ENCODE results near the gene MRAP2. TPM values are rescaled to one million over a fixed set of nuclear protein-coding genes. Genes with fewer than 3 reads are reported as not detected.

Gene MRAP2
- total RNA-seq, 1 experiment from 2014 or later: 0.07 TPM

DNA sequence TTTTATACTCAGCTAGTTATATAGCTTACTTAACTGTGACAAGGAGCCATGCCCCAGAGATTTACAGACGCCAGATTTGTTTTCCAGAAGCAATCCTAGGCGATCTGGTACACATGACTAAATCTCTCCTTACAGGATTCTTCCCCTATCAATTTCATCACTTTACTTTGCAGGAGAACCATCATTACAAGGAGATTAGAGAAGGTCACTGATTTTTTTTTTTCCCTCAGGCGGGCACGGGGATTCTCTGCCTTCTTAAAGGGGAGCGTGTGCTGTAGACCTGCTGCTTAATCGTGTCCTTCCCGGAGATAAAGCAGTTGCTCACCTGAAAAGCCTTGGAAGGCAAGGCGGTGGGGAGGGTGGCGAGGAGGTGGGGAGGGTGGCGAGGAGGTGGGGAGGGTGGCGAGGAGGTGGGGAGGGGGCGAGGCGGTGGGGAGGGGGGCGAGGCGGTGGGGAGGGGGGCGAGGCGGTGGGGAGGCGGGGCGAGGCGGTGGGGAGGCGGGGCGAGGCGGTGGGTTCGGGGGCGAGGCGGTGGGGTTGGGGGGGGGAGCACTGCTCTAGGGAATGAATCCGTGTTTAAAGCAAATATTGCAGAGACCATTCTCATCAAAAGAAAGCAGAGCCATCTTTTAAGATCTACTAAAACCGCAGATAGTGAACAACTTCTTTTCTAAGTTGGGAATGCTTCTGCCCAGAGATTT, 14.3 kb upstream of the MRAP2 start:
- no TSS peak for BruUV-seq (replicated peaks)
- ChIA-PET POLR2A (ENCODE audit: unreplicated experiment) (no interaction called here), CTCF (no interaction called here)
- no peak overlapping the region for H2AFZ ChIP-seq (ENCODE audit: low read length)
- H3K79me2 ChIP-seq (ENCODE audit: low read length): no peaks in the 10 kb centered on the region
- intact Hi-C loops (cut with micrococcal nuclease): no loop called here
- no peak overlapping the region for H3K9ac ChIP-seq (ENCODE audit: low read length)
- H3F3A ChIP-seq (ENCODE audit: low read length, unreplicated experiment): no peaks in the 10 kb centered on the region
- no peaks in the 10 kb centered on the region for H3K9me3 ChIP-seq (ENCODE audit: low read length)
- no peak for ATAC-seq
- H3K4me1 ChIP-seq (ENCODE audit: insufficient read depth, low read length): no peaks in the 10 kb centered on the region
- H3K27ac ChIP-seq (ENCODE audit: low read length): no peak overlapping the region
- no peaks in the 10 kb centered on the region for H4K20me1 ChIP-seq (ENCODE audit: low read length)
- H3K27me3 ChIP-seq (ENCODE audit: low read length): no peaks in the 10 kb centered on the region
- no peak for TF ChIP-seq EZH2 (IDR thresholded peaks at IDR 0.05; ENCODE audit: low read length, unreplicated experiment)
- TF ChIP-seq, protein P1, sequence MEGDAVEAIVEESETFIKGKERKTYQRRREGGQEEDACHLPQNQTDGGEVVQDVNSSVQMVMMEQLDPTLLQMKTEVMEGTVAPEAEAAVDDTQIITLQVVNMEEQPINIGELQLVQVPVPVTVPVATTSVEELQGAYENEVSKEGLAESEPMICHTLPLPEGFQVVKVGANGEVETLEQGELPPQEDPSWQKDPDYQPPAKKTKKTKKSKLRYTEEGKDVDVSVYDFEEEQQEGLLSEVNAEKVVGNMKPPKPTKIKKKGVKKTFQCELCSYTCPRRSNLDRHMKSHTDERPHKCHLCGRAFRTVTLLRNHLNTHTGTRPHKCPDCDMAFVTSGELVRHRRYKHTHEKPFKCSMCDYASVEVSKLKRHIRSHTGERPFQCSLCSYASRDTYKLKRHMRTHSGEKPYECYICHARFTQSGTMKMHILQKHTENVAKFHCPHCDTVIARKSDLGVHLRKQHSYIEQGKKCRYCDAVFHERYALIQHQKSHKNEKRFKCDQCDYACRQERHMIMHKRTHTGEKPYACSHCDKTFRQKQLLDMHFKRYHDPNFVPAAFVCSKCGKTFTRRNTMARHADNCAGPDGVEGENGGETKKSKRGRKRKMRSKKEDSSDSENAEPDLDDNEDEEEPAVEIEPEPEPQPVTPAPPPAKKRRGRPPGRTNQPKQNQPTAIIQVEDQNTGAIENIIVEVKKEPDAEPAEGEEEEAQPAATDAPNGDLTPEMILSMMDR (conservative IDR thresholded peaks at IDR 0.05; ENCODE audit: low read depth, low read length): no peak
- TF ChIP-seq EZH2phosphoT487 (IDR thresholded peaks at IDR 0.05; ENCODE audit: borderline replicate concordance, low read length): no peak
- no peaks in the 10 kb centered on the region for H3K9me2 ChIP-seq (replicated peaks; ENCODE audit: low read length)
- no peak for DNase-seq
- H3K4me2 ChIP-seq (ENCODE audit: low read length): no peak overlapping the region
- no peak overlapping the region for H3K4me3 ChIP-seq (ENCODE audit: low read length)
- H3K36me3 ChIP-seq (ENCODE audit: low read depth, low read length): no peaks in the 10 kb centered on the region

DNA sequence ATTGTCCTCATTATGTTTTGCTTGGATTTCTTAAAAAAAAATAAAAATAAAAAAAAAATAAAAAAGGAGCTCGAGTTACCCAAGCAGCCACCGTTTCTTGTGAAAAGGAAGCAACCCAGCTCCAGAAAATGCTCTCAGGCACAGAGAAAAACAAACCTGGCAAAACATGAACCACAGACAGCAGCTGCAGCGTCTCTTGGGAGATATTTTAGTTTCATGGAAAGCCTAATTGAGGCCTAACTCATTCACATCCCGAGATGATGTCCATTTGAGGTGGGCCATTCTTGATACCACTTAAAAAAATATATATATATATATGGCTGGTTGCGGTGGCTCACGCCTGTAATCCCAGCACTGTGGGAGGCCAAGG, 13.7 kb upstream of the MRAP2 start:
- CTCF ChIA-PET: no interaction called here

DNA sequence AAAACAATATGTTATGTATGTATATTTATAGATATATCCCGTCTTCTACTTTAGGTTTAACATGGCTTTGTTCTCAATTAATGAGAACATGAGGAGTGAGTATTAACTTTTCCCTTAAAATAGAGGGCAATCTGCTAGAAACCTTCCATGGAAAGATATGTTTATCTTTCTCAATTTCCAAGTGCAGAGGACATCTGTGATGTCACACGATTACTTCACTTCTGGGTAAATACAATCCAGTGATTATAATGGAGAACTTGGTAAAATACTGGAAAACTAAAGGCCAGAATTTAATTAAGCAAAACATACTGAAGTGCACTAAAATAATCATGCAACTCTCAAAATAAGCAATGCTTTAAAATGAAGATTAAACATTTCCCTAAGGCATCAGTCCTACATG, 11.9 kb upstream of the MRAP2 start:
- Histone ChIP-seq H3F3A (ENCODE audit: low read length, unreplicated experiment) (no peaks in the 10 kb centered on the region), H3K79me2 (ENCODE audit: low read length) (no peaks in the 10 kb centered on the region), H3K4me2 (ENCODE audit: low read length) (no peak overlapping the region), H3K4me1 (ENCODE audit: insufficient read depth, low read length) (no peaks in the 10 kb centered on the region), H3K9me2 (replicated peaks; ENCODE audit: low read length) (no peaks in the 10 kb centered on the region), H3K9ac (ENCODE audit: low read length) (no peak overlapping the region), H2AFZ (ENCODE audit: low read length) (no peak overlapping the region), H3K27ac (ENCODE audit: low read length) (no peak overlapping the region), H3K9me3 (ENCODE audit: low read length) (no peaks in the 10 kb centered on the region), H3K27me3 (ENCODE audit: low read length) (no peaks in the 10 kb centered on the region), H3K4me3 (ENCODE audit: low read length) (no peak overlapping the region), H3K36me3 (ENCODE audit: low read depth, low read length) (no peaks in the 10 kb centered on the region), H4K20me1 (ENCODE audit: low read length) (no peaks in the 10 kb centered on the region)
- ChIA-PET POLR2A (ENCODE audit: unreplicated experiment) (no interaction called here), CTCF (no interaction called here)
- DNase-seq: no peak
- no peak for ATAC-seq
- no TSS peak for BruUV-seq (replicated peaks)
- TF ChIP-seq, protein P1 (conservative IDR thresholded peaks at IDR 0.05; ENCODE audit: low read depth, low read length): no peak
- no peak for TF ChIP-seq EZH2phosphoT487 (IDR thresholded peaks at IDR 0.05; ENCODE audit: borderline replicate concordance, low read length)
- intact Hi-C loops (cut with micrococcal nuclease): no loop called here

More for the DNA sequence above, 13.7 kb upstream of the MRAP2 start:
- Histone ChIP-seq H3K4me1 (ENCODE audit: insufficient read depth, low read length) (no peaks in the 10 kb centered on the region), H3K9me3 (ENCODE audit: low read length) (no peaks in the 10 kb centered on the region), H4K20me1 (ENCODE audit: low read length) (no peaks in the 10 kb centered on the region), H3K27me3 (ENCODE audit: low read length) (no peaks in the 10 kb centered on the region), H3K4me3 (ENCODE audit: low read length) (no peak overlapping the region), H3K27ac (ENCODE audit: low read length) (no peak overlapping the region), H3K9me2 (replicated peaks; ENCODE audit: low read length) (no peaks in the 10 kb centered on the region), H3F3A (ENCODE audit: low read length, unreplicated experiment) (no peaks in the 10 kb centered on the region), H3K4me2 (ENCODE audit: low read length) (no peak overlapping the region), H3K79me2 (ENCODE audit: low read length) (no peaks in the 10 kb centered on the region), H2AFZ (ENCODE audit: low read length) (no peak overlapping the region), H3K9ac (ENCODE audit: low read length) (no peak overlapping the region), H3K36me3 (ENCODE audit: low read depth, low read length) (no peaks in the 10 kb centered on the region)
- ATAC-seq (no peak), DNase-seq (no peak)
- intact Hi-C loops (cut with micrococcal nuclease): no loop called here
- TF ChIP-seq EZH2phosphoT487 (IDR thresholded peaks at IDR 0.05; ENCODE audit: borderline replicate concordance, low read length) (no peak), EZH2 (IDR thresholded peaks at IDR 0.05; ENCODE audit: low read length, unreplicated experiment) (no peak)
- TF ChIP-seq, protein P1 (conservative IDR thresholded peaks at IDR 0.05; ENCODE audit: low read depth, low read length): no peak
- POLR2A ChIA-PET (ENCODE audit: unreplicated experiment): no interaction called here
- no TSS peak for BruUV-seq (replicated peaks)

Data from PC-3 (cell line).